NB4 (cell line): ENCODE measurements around the gene ST6GALNAC3.

Source experiments
- CTCF ChIP-seq: IDR thresholded peaks from one replicate; pipeline ENCODE4 v1.5.1; 2012; ENCODE audit warnings: low read depth, low read length
- MYC ChIP-seq: IDR thresholded peaks from 2 replicates; pipeline ENCODE4 v1.6.1; 2011; ENCODE audit warnings: low read depth, low read length
- POLR2A ChIP-seq: IDR thresholded peaks from 2 replicates; pipeline ENCODE4 v1.6.1; 2011; ENCODE audit warnings: mild to moderate bottlenecking; ENCODE audit not compliant: insufficient read length; ENCODE audit errors: extremely low read depth
- TF ChIP-seq, protein P1 (sequence below): IDR thresholded peaks from 2 replicates; pipeline ENCODE4 v1.6.1; 2011; ENCODE audit warnings: low read depth, low read length

- no peak for TF ChIP-seq CTCF
- no peak for TF ChIP-seq MYC
- TF ChIP-seq POLR2A, result no peak
- TF ChIP-seq, protein P1, sequence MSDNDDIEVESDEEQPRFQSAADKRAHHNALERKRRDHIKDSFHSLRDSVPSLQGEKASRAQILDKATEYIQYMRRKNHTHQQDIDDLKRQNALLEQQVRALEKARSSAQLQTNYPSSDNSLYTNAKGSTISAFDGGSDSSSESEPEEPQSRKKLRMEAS, result no peak
Measured at GRCh38 chr1:76082062-76082461, 7.5 kb downstream of the ST6GALNAC3 start.
